OCI-LY7 (cell line): Measurements from ENCODE around the gene SURF4. TPM values are rescaled to one million over a fixed set of nuclear protein-coding genes. Genes with fewer than 3 reads are reported as not detected.
"Not testable (repeated sequence)": the region's sequence is repeated elsewhere in the genome, so short reads cannot be mapped to it uniquely, and the experiment has no call there.

Experiments used
- BruUV-seq: library from RNA; stranded (reverse); fragments of 400-500 nt; replicated peaks from 2 replicates; lab custom pipeline; 2021; lab: Mats Ljungman, UMichigan
- CTCF ChIA-PET: fragments of 300-600 bp; sonication (Branson Sonifier 250); formaldehyde crosslinking; loops from one replicate; lab custom pipeline; 2022; ENCODE audit warnings: antibody characterized with exemption; ENCODE audit not compliant: unreplicated experiment; lab: Charles Lee
- POLR2A ChIA-PET: fragments of 300-600 bp; sonication (Branson Sonifier 250); formaldehyde crosslinking; loops from one replicate; lab custom pipeline; 2022; ENCODE audit warnings: antibody characterized with exemption; lab: Charles Lee
- DNase-seq: peaks from one replicate; pipeline ENCODE4 v3.0.0-alpha.2; 2015; ENCODE audit warnings: low spot score
- H2AFZ ChIP-seq: fragments of 200-600 bp; sonication (generic), shearing (Covaris generic); 2 replicates; pipeline ENCODE4 v1.6.1; 2014; ENCODE audit warnings: mild to moderate bottlenecking, antibody characterized with exemption, low read length, moderate library complexity
- H3K27ac ChIP-seq: fragments of 200-600 bp; sonication (generic); 2 replicates; pipeline ENCODE4 v1.5.1; 2014; ENCODE audit warnings: mixed run types, low read depth, mild to moderate bottlenecking, moderate library complexity, low read length, inconsistent platforms; ENCODE audit not compliant: poor library complexity, severe bottlenecking
- H3K36me3 ChIP-seq: fragments of 200-600 bp; sonication (generic); 2 replicates; pipeline ENCODE4 v1.6.1; 2014; ENCODE audit warnings: mild to moderate bottlenecking, antibody characterized with exemption, low read length, moderate library complexity, mixed read lengths; ENCODE audit not compliant: insufficient read depth
- H3K4me1 ChIP-seq: fragments of 200-600 bp; sonication (generic); 2 replicates; pipeline ENCODE4 v1.5.1; 2014; ENCODE audit warnings: mild to moderate bottlenecking, low read length; ENCODE audit not compliant: insufficient read depth, poor library complexity, severe bottlenecking
- H3K4me2 ChIP-seq: fragments of 200-600 bp; sonication (generic); 2 replicates; pipeline ENCODE4 v1.6.1; 2014; ENCODE audit warnings: mild to moderate bottlenecking, low read length
- H3K4me3 ChIP-seq: fragments of 200-600 bp; sonication (generic); 2 replicates; pipeline ENCODE4 v1.5.1; 2014; ENCODE audit warnings: mild to moderate bottlenecking, low read depth, low read length; ENCODE audit not compliant: poor library complexity, severe bottlenecking
- H3K79me2 ChIP-seq: fragments of 200-600 bp; sonication (generic); 2 replicates; pipeline ENCODE4 v1.6.1; 2016; ENCODE audit warnings: low read depth, mild to moderate bottlenecking, low read length, moderate library complexity, mixed read lengths; ENCODE audit not compliant: insufficient read depth
- H3K9me2 ChIP-seq: fragments of 200-600 bp; sonication (generic); 2 replicates; pipeline ENCODE4 v1.6.1; 2016; ENCODE audit warnings: mild to moderate bottlenecking, low read length, mixed read lengths; ENCODE audit not compliant: insufficient read depth
- H3K9me3 ChIP-seq: fragments of 200-600 bp; sonication (generic); 2 replicates; pipeline ENCODE4 v1.6.1; 2014; ENCODE audit warnings: mild to moderate bottlenecking, mixed run types, low read length, mixed read lengths
- H4K20me1 ChIP-seq: fragments of 200-600 bp; sonication (generic); 2 replicates; pipeline ENCODE4 v1.6.1; 2014; ENCODE audit warnings: mild to moderate bottlenecking, antibody characterized with exemption, low read length, moderate library complexity, mixed read lengths; ENCODE audit not compliant: insufficient read depth
- EZH2phosphoT487 ChIP-seq: fragments of 200-600 bp; sonication (generic); IDR thresholded peaks from 2 replicates; pipeline ENCODE4 v1.6.1; 2018; ENCODE audit warnings: low read depth, borderline replicate concordance, mild to moderate bottlenecking, mixed run types, antibody characterized with exemption, low read length, moderate library complexity, mixed read lengths
- intact Hi-C: fragments of 100-400 bp; cut with micrococcal nuclease; formaldehyde crosslinking; loops from one replicate; pipeline ENCODE4 v1.10.0; 2022; ENCODE audit not compliant: unreplicated experiment
- total RNA-seq, 2 experiments: library from RNA; depleted of rRNA in 1 of 2; stranded (reverse); fragments of >200 nt in 1 of 2; shearing (Covaris generic) in 1 of 2; gene quantifications; 2 replicates each; pipeline ENCODE4 v1.2.3, GENCODE V29; 2014 to 2022
- TF ChIP-seq, protein P1 (sequence below): fragments of 200-600 bp; sonication (generic); conservative IDR thresholded peaks from 2 replicates; pipeline ENCODE4 v1.5.1; 2014; ENCODE audit warnings: mild to moderate bottlenecking, antibody characterized with exemption, low read length, moderate library complexity, mixed read lengths

Gene SURF4
- total RNA-seq, 2 experiments from 2014 or later: 75.5 to 92.3 TPM

- H3K27ac ChIP-seq, CTCF ChIA-PET, H3K9me2 ChIP-seq, H3K79me2 ChIP-seq, DNase-seq, H3K9me3 ChIP-seq, H3K4me3 ChIP-seq, H3K4me2 ChIP-seq, H3K4me1 ChIP-seq, H2AFZ ChIP-seq, H4K20me1 ChIP-seq: not testable (repeated sequence)
- TF ChIP-seq, protein P1, sequence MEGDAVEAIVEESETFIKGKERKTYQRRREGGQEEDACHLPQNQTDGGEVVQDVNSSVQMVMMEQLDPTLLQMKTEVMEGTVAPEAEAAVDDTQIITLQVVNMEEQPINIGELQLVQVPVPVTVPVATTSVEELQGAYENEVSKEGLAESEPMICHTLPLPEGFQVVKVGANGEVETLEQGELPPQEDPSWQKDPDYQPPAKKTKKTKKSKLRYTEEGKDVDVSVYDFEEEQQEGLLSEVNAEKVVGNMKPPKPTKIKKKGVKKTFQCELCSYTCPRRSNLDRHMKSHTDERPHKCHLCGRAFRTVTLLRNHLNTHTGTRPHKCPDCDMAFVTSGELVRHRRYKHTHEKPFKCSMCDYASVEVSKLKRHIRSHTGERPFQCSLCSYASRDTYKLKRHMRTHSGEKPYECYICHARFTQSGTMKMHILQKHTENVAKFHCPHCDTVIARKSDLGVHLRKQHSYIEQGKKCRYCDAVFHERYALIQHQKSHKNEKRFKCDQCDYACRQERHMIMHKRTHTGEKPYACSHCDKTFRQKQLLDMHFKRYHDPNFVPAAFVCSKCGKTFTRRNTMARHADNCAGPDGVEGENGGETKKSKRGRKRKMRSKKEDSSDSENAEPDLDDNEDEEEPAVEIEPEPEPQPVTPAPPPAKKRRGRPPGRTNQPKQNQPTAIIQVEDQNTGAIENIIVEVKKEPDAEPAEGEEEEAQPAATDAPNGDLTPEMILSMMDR: peak; percentile 65
- BruUV-seq: TSS peak; percentile 36
- intact Hi-C loops: loop anchor here (5.0 kb wide), 1 partner anchor 142 kb away; no protein-coding TSS in a partner anchor
- peaks cover 55% of the 10 kb centered on the region for H3K36me3 ChIP-seq
- POLR2A ChIA-PET: interaction anchor here (0.7 kb wide), 1 partner anchor 957 kb away, joined by 3 read pairs; no protein-coding TSS in a partner anchor
Observed at GRCh38 chr9:133329306-133330156, 46.3 kb downstream of the SURF4 start.

- H3K27ac ChIP-seq: no peak overlapping the region
- H3K4me2 ChIP-seq: no peak overlapping the region
- H2AFZ ChIP-seq: no peak overlapping the region
- H3K9me3 ChIP-seq: no peaks in the 10 kb centered on the region
- POLR2A ChIA-PET: no interaction called here
- no peaks in the 10 kb centered on the region for H4K20me1 ChIP-seq
- H3K4me3 ChIP-seq: no peak overlapping the region
- no peaks in the 10 kb centered on the region for H3K9me2 ChIP-seq
- no peak for TF ChIP-seq EZH2phosphoT487
- TF ChIP-seq, protein P1: no peak
- no peaks in the 10 kb centered on the region for H3K79me2 ChIP-seq
- BruUV-seq: no TSS peak
- H3K36me3 ChIP-seq: peaks cover 39% of the 10 kb centered on the region
- CTCF ChIA-PET: no interaction called here
- no peak for DNase-seq
- intact Hi-C loops: loop anchor here (5.0 kb wide), 1 partner anchor 141 kb away; no protein-coding TSS in a partner anchor
- H3K4me1 ChIP-seq: no peaks in the 10 kb centered on the region
Observed at GRCh38 chr9:133327834-133328484, 47.9 kb downstream of the SURF4 start.

DNA sequence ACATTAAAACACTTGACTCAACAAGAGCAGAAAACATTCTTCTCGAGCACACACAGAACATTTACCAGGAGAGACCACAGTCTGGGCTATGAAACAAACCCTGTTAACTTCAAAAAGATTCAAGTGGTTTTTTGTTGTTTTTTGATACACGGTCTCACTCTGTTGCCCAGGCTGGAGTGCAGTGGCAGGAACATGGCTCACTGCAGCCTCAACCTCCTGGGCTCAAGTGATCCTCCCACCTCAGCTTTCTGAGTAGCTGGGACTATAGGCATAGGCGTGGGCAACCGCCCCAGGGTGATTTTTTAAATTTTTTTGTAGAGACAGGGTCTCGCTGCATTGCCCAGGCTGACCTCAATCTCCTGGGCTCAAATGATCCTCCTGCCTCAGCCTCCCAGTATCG lies 48.8 kb downstream of the SURF4 start:
- POLR2A ChIA-PET, H3K4me2 ChIP-seq, DNase-seq, BruUV-seq, H3K9me2 ChIP-seq, H3K27ac ChIP-seq, H3K9me3 ChIP-seq, H3K4me3 ChIP-seq, CTCF ChIA-PET, H3K4me1 ChIP-seq, H2AFZ ChIP-seq, H3K79me2 ChIP-seq, H4K20me1 ChIP-seq: not testable (repeated sequence)
- intact Hi-C loops: loop anchor here (5.0 kb wide), 1 partner anchor 140 kb away; no protein-coding TSS in a partner anchor
- H3K36me3 ChIP-seq: peaks cover 30% of the 10 kb centered on the region
